ENCODE data around the gene CA5A. TPM values are rescaled to one million over a fixed set of nuclear protein-coding genes. Genes with fewer than 3 reads are reported as not detected.

The CA5A gene
- total and polyA plus RNA-seq, 9 of the 15 experiments (the other 6 are each of a cell fraction or from before 2014, with no cell fraction given): not detected

GRCh38 chr16:87950765-87951551 is 14.6 kb upstream of the CA5A start, which contains the start of gene BANP (continued):
- TF ChIP-seq ZBTB34 (CRISPR knock-in tag; IDR thresholded peaks at IDR 0.05) (no peak), HDAC3 (IDR thresholded peaks at IDR 0.05; ENCODE audit: borderline replicate concordance, partially characterized antibody) (peak; percentile 45), SAFB (IDR thresholded peaks at IDR 0.05; ENCODE audit: borderline replicate concordance, low read depth, low read length) (no peak), TARDBP (IDR thresholded peaks at IDR 0.05) (no peak; the same call in 1 of the 2 replicates), ZFX (CRISPR knock-in tag; IDR thresholded peaks at IDR 0.05) (peak; percentile 83), HNRNPH1 (optimal IDR thresholded peaks at IDR 0.05; ENCODE audit: low read depth, low read length) (no peak), FOSL1 (tag; conservative IDR thresholded peaks at IDR 0.05) (peak; percentile 45; the same call in 1 of the 2 replicates), EGR1 (conservative IDR thresholded peaks at IDR 0.05) (peak; percentile 55), HMGXB4 (CRISPR knock-in tag; IDR thresholded peaks at IDR 0.05) (peak; percentile 54; the same call in 1 of the 2 replicates), ZNF311 (CRISPR knock-in tag; IDR thresholded peaks at IDR 0.05) (peak; percentile 91), RBFOX2 (IDR thresholded peaks at IDR 0.05; ENCODE audit: low read depth, low read length) (peak; percentile 81), ZNF76 (CRISPR knock-in tag; IDR thresholded peaks at IDR 0.05; ENCODE audit: borderline replicate concordance) (peak; percentile 94; the same call in 1 of the 2 replicates), NFIX (CRISPR knock-in tag; IDR thresholded peaks at IDR 0.05; ENCODE audit: low read depth) (no peak), TRIM24 (IDR thresholded peaks at IDR 0.05) (peak in 1 of 2 experiments; percentile 96; a peak in 2 of 4 replicates), ESRRA (IDR thresholded peaks at IDR 0.05; ENCODE audit: borderline replicate concordance, low read depth) (peak; percentile 74), GABPB1 (CRISPR knock-in tag; IDR thresholded peaks at IDR 0.05) (peak; percentile 96), STAT6 (CRISPR knock-in tag; IDR thresholded peaks at IDR 0.05) (0 out of 2 replicates have a peak, but pooled peaks have one; percentile 39), TCF7 (IDR thresholded peaks at IDR 0.05; ENCODE audit: borderline replicate concordance) (peak; percentile 77; the same call in 1 of the 2 replicates), DMBX1 (CRISPR knock-in tag; IDR thresholded peaks at IDR 0.05; ENCODE audit: borderline replicate concordance) (peak; percentile 90; the same call in 1 of the 2 replicates), ELF2 (CRISPR knock-in tag; IDR thresholded peaks at IDR 0.05) (no peak; the same call in 1 of the 2 replicates)

Measured in K562 (cell line).